IPS DF 6.9 (cell line): Measurements from ENCODE around the gene FXYD2.

ENCODE experiments used
- DNase-seq: peaks from one replicate; pipeline ENCODE4 v3.0.0-alpha.2; 2013; ENCODE audit warnings: low read depth, low spot score
- H3K27ac ChIP-seq: one replicate; pipeline ENCODE4 v1.5.1; 2013; ENCODE audit warnings: low read length, control low read depth
- H3K27me3 ChIP-seq: 2 replicates; pipeline ENCODE4 v1.6.1; 2013; ENCODE audit warnings: mild to moderate bottlenecking, low read length; ENCODE audit not compliant: control insufficient read depth, insufficient read depth
- H3K36me3 ChIP-seq: 2 replicates; pipeline ENCODE4 v1.6.1; 2013; ENCODE audit warnings: low read length; ENCODE audit not compliant: control insufficient read depth, insufficient read depth
- H3K4me1 ChIP-seq: 2 replicates; pipeline ENCODE4 v1.6.1; 2013; ENCODE audit warnings: low read length; ENCODE audit not compliant: control insufficient read depth, insufficient read depth
- H3K4me3 ChIP-seq: 2 replicates; pipeline ENCODE4 v1.5.1; 2013; ENCODE audit warnings: mild to moderate bottlenecking, low read length
- H3K9me3 ChIP-seq: 2 replicates; pipeline ENCODE4 v1.6.1; 2013; ENCODE audit warnings: low read length, inconsistent platforms; ENCODE audit not compliant: control insufficient read depth, insufficient read depth
- WGBS: extraction: QIAGEN DNeasy Blood & Tissue Kit; methylation state at CpG from one replicate; pipeline ENCODE4 v1.1.7; 2013; ENCODE audit warnings: mixed read lengths, missing lambda C conversion rate; ENCODE audit not compliant: insufficient read length, insufficient coverage; 5-methylcytosine and 5-hydroxymethylcytosine counted together

FXYD2 gene

DNA sequence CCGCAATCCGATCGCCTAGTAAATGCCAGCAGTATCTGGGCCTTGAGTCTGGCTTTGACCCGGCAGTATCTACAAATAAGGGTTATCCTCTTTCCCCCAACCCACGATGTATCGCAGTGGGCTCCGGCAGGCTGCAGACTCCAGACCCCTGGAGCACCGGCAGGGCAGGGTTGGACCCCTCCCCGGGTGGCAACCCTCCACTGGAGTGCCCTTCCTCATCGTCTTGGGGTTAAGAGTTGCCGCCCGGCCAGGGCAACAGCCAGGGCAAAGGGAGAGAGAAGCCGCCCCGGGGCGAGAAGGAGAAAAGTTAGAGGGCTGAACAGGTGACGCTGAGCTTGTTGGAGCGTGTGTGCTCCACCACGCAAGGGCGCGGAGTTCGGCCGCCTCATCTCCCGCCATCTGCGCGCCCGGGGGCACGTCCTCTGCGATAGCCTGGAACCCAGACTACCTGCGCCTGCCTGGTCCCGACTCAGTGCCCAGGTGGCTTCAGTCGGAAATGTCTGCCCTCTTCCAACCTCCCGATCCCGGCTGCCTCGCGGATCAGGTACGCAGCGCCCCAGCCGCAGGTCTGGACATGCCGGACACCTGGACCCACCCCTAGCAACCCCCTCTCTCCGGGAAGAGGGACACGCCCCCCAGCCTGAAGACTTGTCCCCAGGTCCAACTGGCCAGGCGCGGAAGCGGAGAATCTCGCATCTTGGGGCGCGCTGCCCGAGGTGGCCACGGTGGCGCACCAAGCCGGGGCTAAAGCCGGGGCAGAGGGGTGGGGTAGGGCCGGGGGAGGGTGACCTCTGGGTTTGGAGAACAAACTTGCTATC, 28.7 kb downstream of the FXYD2 start:
- H3K4me3 ChIP-seq, result peak overlapping the region; percentile 33; the same call in 1 of the 2 replicates
- no peak for DNase-seq
- H3K27me3 ChIP-seq, result peaks cover 33% of the 10 kb centered on the region
- no peaks in the 10 kb centered on the region for H3K9me3 ChIP-seq
- no peak overlapping the region for H3K27ac ChIP-seq
- no CpG with 5 or more reads among the region's 53 CpGs for WGBS
- 0 out of 2 replicates have a peak, but pooled peaks cover 3% of the 10 kb centered on the region for H3K4me1 ChIP-seq
- H3K36me3 ChIP-seq, result no peaks in the 10 kb centered on the region

DNA sequence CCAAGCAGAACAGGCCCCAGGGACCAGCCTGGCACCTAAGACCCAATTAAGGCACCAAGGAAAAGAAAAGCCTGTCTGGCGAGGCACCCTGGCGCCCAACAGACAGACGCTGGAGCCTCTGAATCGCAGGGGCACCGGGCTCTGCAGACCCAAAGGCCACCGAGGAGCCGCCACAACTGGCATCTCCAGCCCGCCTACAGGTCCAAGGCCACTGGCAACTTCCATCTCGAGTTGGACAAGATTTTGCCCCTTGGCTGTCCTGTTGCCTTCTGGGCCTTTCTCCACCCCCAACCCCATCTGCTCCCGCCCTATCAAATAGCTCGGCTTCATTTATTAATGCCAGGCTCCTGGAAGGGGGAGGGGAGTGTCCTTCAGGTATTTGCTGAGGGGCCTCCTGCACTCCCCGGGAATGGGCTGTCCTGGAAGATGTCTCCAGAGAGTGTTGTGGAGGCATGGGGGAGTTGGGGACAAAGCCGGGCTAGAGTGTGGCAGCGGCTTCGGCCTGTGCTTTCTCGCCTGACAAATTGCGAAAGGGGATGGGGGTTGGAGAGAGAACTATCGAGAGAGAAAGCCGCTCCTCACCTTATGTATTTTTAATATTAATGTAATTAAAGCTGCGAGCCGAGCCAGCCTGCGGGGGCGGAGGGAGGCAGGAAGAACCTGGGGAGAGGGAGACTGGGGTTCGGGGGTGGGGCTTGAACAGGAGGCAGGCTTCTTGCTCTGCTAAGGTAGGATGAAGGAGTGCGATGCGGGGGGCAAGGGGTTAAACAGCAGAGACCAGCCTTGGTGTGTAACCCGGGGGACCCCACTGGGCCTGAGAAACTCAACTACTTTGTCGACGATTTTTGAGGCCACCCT, 29.5 kb downstream of the FXYD2 start:
- H3K27ac ChIP-seq, result no peak overlapping the region
- H3K36me3 ChIP-seq, result no peaks in the 10 kb centered on the region
- H3K4me1 ChIP-seq, result 0 out of 2 replicates have a peak, but pooled peaks cover 3% of the 10 kb centered on the region
- no CpG with 5 or more reads among the region's 29 CpGs for WGBS
- DNase-seq, result no peak
- H3K9me3 ChIP-seq, result no peaks in the 10 kb centered on the region
- H3K27me3 ChIP-seq, result peaks cover 33% of the 10 kb centered on the region
- H3K4me3 ChIP-seq, result peak overlapping the region; percentile 33; the same call in 1 of the 2 replicates

DNA sequence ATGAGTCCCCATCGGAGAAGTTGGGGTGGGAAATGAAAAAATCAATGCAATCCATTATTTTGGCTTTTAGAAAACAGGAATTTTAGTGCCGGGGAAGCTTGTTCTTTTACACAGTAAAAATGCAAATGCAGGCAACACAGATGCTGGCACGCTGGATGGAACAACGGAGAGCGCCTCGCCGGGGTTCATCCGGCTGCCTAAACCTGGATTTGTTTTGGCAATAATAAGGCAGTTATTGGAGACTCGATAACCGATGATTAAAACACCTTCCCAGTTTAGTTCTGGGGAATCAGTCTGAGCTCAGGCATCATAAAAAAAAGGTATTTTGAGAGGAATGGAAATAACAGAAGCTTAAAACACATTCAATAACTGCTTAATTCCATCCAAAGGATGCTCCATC, 30.4 kb downstream of the FXYD2 start:
- Histone ChIP-seq H3K36me3 (no peaks in the 10 kb centered on the region), H3K27me3 (peaks cover 33% of the 10 kb centered on the region), H3K27ac (no peak overlapping the region), H3K4me3 (no peak overlapping the region), H3K4me1 (0 out of 2 replicates have a peak, but pooled peaks cover 3% of the 10 kb centered on the region), H3K9me3 (no peaks in the 10 kb centered on the region)
- DNase-seq, result no peak
- no CpG with 5 or more reads among the region's 10 CpGs for WGBS

DNA sequence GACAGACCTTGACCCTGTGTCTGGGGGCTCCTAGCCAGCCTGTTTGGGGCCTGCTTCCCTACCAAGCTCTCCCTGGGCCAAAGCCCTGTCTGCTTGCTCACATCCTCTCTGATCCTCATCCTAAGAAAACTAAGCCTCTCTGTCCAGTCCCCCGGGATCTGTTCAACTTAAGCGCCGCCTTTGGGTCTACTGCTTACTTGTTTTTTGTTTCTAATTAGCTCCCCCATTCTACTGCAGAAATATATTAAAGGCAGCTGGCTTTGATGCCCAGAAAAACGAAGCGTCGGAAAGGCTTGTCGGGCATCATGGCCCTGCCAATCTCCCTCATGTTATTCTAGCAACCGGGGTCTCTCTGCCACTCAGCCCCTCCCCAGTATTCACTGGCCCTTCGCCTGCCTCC, 31.0 kb downstream of the FXYD2 start:
- DNase-seq, result no peak
- Histone ChIP-seq H3K4me3 (no peak overlapping the region), H3K9me3 (no peaks in the 10 kb centered on the region), H3K4me1 (0 out of 2 replicates have a peak, but pooled peaks cover 3% of the 10 kb centered on the region), H3K36me3 (no peaks in the 10 kb centered on the region), H3K27me3 (peaks cover 33% of the 10 kb centered on the region), H3K27ac (no peak overlapping the region)
- WGBS, result no CpG with 5 or more reads among the region's 9 CpGs

DNA sequence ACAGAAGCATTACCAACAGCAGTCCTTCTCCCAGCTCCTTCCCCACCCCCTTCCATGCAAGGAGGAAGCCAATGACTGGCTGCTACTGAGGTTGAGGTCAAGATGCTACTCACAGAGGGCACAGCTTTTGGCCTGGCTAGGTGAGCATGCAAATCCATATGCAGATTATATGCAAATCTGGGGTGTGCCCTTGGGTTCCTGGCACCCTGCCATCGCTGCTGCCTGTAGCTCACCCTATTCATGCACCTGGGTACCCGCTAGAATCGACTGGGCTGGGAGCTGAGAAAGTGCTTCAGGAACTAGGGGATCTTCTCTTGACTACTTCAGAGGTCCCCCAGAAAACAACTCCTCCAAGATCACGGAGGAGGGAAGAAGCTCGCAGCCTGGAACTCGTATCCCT, 31.6 kb downstream of the FXYD2 start:
- Histone ChIP-seq H3K27me3 (peaks cover 31% of the 10 kb centered on the region), H3K36me3 (no peaks in the 10 kb centered on the region), H3K9me3 (no peaks in the 10 kb centered on the region), H3K4me1 (0 out of 2 replicates have a peak, but pooled peaks cover 3% of the 10 kb centered on the region), H3K4me3 (no peak overlapping the region), H3K27ac (no peak overlapping the region)
- no peak for DNase-seq
- no CpG with 5 or more reads among the region's 6 CpGs for whole genome bisulfite sequencing

DNA sequence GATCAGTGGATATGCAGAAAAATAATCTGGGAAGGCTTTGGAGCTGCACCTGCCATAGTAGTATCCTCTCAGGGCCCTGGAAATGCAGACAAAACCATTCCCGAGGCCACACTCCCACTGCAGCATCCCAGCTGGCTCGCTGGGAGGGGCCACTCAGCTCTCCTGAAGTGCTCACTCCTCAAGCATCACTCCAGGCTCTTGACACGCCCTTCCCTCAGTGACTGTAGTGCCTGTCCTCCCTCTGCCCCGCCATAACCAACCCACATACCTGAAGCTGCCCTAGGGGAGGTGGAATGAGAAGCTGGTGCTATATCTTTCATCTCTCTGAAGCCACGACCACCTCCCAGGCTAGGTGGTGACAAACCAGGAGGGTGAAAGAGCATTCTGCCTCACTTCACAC, 32.3 kb downstream of the FXYD2 start:
- Histone ChIP-seq H3K4me3 (no peak overlapping the region), H3K27ac (no peak overlapping the region), H3K36me3 (no peaks in the 10 kb centered on the region), H3K4me1 (0 out of 2 replicates have a peak, but pooled peaks cover 3% of the 10 kb centered on the region), H3K27me3 (peaks cover 24% of the 10 kb centered on the region), H3K9me3 (no peaks in the 10 kb centered on the region)
- no peak for DNase-seq
- no CpG with 5 or more reads among the region's 5 CpGs for WGBS

DNA sequence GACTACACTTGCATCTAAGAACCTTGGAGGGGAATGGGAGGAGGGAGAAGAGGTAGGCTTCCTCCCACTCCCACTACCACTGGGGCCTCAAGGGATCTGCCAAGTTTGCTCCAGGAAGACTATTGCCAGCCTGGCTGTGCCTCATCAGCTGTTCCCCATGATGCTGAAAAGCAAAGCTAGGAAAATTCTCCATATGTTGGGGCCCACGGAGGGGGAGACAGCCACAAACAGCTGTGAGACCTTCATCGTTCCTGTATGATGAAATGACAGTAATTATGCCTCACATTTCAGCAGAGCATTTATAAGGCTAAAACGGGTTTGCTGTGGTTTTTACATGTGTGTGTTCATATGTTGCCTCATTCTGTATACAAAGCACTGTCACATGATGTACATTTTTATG, 34.3 kb downstream of the FXYD2 start:
- H3K27ac ChIP-seq, result no peak overlapping the region
- DNase-seq, result no peak
- 0 out of 2 replicates have a peak, but pooled peaks cover 3% of the 10 kb centered on the region for H3K4me1 ChIP-seq
- peaks cover 10% of the 10 kb centered on the region; the same call in 1 of the 2 replicates for H3K27me3 ChIP-seq
- H3K36me3 ChIP-seq, result no peaks in the 10 kb centered on the region
- no CpG with 5 or more reads among the region's 3 CpGs for WGBS
- no peaks in the 10 kb centered on the region for H3K9me3 ChIP-seq
- no peak overlapping the region for H3K4me3 ChIP-seq

DNA sequence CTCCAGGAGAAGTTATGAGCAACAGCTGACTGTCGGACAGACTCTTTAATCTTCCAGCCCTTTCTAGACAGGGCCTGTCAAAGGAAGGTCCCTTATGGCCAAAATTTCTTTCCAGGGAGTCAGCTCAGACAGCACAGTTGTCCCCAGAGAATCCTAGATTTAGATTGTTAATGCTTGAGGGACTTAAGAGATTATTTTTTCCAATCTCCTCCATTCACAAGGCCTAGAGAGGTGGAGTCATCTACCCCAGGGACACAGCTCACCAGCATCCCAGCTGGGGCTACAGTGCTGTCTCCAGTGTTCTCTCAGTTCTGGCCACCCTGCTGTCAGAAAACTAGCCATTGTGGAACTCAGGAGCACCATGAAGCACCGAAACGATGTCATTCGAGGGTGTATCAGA, 35.3 kb downstream of the FXYD2 start:
- no peaks in the 10 kb centered on the region for H3K27me3 ChIP-seq
- no peaks in the 10 kb centered on the region for H3K4me1 ChIP-seq
- WGBS, result no CpG with 5 or more reads among the region's 4 CpGs

DNA sequence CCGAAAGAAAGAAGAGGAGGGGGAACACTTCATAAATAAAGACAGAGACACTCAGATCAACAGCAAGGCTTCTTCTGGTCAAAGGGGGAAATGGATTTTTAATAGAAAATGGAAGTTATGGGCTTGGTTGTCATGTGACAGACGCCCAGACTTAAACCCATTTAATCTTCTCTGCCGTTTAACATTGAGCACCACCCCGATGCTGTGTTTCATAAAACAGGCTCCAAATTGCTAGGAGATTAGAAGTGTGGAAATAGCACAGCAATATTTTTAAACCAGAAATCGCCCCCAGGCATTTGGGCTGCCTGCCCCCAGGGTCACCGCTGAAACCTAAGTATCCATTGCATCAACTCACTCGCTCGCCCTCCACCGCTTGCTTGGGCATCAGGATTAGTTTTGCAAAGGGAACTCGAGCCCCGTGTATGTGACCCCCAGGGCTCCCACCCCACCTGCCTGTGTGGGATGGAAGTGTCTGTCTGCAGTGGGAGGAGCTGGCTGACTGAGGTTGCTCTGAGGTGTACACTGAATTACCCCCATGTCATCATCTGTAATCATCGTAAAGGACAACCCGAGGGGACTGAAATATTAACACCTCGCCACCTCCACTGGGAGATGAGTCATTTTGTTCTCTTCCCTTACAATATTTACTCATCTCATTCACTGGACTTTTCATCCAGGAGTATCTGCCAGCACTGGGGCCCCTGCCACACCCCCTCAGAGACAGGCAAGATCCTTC, 38.2 kb downstream of the FXYD2 start:
- Histone ChIP-seq H3K9me3 (no peaks in the 10 kb centered on the region), H3K27ac (no peak overlapping the region), H3K4me1 (no peaks in the 10 kb centered on the region), H3K4me3 (no peak overlapping the region), H3K36me3 (no peaks in the 10 kb centered on the region), H3K27me3 (no peaks in the 10 kb centered on the region)
- no CpG with 5 or more reads among the region's 14 CpGs for WGBS
- DNase-seq, result no peak

More for the DNA sequence above, 35.3 kb downstream of the FXYD2 start:
- Histone ChIP-seq H3K9me3 (no peaks in the 10 kb centered on the region), H3K27ac (no peak overlapping the region), H3K36me3 (no peaks in the 10 kb centered on the region), H3K4me3 (no peak overlapping the region)
- no peak for DNase-seq

DNA sequence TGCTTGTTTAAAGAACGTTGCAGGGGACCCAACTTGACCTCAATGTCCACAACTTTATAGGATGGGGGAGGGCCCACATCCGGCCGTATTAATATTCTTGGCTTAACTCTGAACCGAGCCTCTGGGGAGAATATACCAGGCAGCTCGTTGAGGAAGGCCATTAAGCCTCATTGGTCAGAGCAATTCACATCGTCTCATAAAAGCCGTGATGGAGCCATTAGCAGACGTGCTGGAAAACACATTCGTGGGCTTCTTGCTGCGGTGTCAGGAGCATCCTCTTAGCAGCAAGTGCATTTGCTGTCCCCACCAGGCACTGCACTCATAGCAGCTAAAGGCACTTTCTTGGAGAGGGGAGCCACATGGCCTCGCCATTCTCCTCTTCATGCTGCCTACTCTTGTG, 42.4 kb downstream of the FXYD2 start:
- Histone ChIP-seq H3K27ac (no peak overlapping the region), H3K27me3 (no peaks in the 10 kb centered on the region), H3K4me1 (no peaks in the 10 kb centered on the region), H3K36me3 (no peaks in the 10 kb centered on the region), H3K9me3 (no peaks in the 10 kb centered on the region), H3K4me3 (no peak overlapping the region)
- no CpG with 5 or more reads among the region's 11 CpGs for WGBS
- no peak for DNase-seq
